Measurements from ENCODE around the gene THRAP3. TPM values are rescaled to one million over a fixed set of nuclear protein-coding genes. Genes with fewer than 3 reads are reported as not detected.

Gene THRAP3
- total and polyA plus RNA-seq, 2 of the 8 experiments (the other 6 are each of a cell fraction or from before 2014, with no cell fraction given): 40.2 to 183 TPM

GRCh38 chr1:36239941-36240637, 15.8 kb downstream of the THRAP3 start:
- Histone ChIP-seq H3K4me3 (ENCODE audit: extremely low read depth in 1 of 4, insufficient read depth in 2 of 4, low read depth in 3 of 4, low read length in 4 of 4) (no peak overlapping the region), H2AK5ac (ENCODE audit: low read depth, low read length) (no peak overlapping the region), H3K18ac (ENCODE audit: extremely low read depth, low read length) (no peak overlapping the region), H3K79me2 (ENCODE audit: control insufficient read depth in 1 of 2, insufficient read depth in 2 of 2, low read length in 2 of 2) (peaks cover 23 to 89% of the 10 kb centered on the region in 2 experiments), H3K56ac (replicated peaks; ENCODE audit: insufficient read length, low read depth, low read length) (no peak overlapping the region), H2BK15ac (ENCODE audit: low read length) (no peak overlapping the region), H4K91ac (replicated peaks; ENCODE audit: insufficient read length, low read length) (no peak overlapping the region), H2BK20ac (ENCODE audit: low read length) (no peak overlapping the region), H2BK12ac (ENCODE audit: low read depth, low read length) (no peak overlapping the region), H4K5ac (ENCODE audit: insufficient read length, low read depth, low read length) (no peak overlapping the region), H3K27ac (ENCODE audit: low read depth, low read length) (no peak overlapping the region), H2BK120ac (replicated peaks; ENCODE audit: low read depth, low read length) (no peak overlapping the region), H3K9ac (replicated peaks in 1 of 4; ENCODE audit: extremely low read depth in 1 of 4, low read depth in 3 of 4, low read length in 3 of 4) (no peak overlapping the region), H3K4me2 (ENCODE audit: insufficient read depth in 1 of 2, low read depth in 2 of 2, low read length in 2 of 2) (no peak overlapping the region), H4K8ac (ENCODE audit: extremely low read depth, insufficient read depth, low read length) (no peak overlapping the region), H3K4me1 (replicated peaks in 1 of 4; ENCODE audit: control insufficient read depth in 3 of 4, insufficient read depth in 4 of 4, low read length in 3 of 4) (no peaks in the 10 kb centered on the region; a peak in 1 of 7 replicates), H3K23me2 (ENCODE audit: low read depth, low read length) (no peaks in the 10 kb centered on the region), H3K79me1 (ENCODE audit: low read depth, low read length) (peaks cover 3% of the 10 kb centered on the region; the same call in 1 of the 2 replicates), H4K20me1 (replicated peaks in 1 of 2; ENCODE audit: control insufficient read depth in 1 of 2, insufficient read depth in 2 of 2, low read length in 2 of 2) (peaks cover 8 to 14% of the 10 kb centered on the region in 2 experiments), H2BK5ac (ENCODE audit: low read depth, low read length) (no peak overlapping the region; the same call in 1 of the 2 replicates), H3K23ac (ENCODE audit: insufficient read length) (no peak overlapping the region), H3K14ac (ENCODE audit: insufficient read length) (no peak overlapping the region), H3K4ac (replicated peaks; ENCODE audit: insufficient read length, low read depth, low read length) (no peak overlapping the region), H3K36me3 (ENCODE audit: control insufficient read depth in 2 of 4, insufficient read depth in 4 of 4, low read length in 3 of 4) (peaks cover 0 to 16% (median 3%) of the 10 kb centered on the region in 4 experiments; a peak in 4 of 8 replicates), H3K27me3 (replicated peaks in 1 of 4; ENCODE audit: control insufficient read depth in 3 of 4, extremely low read depth in 1 of 4, insufficient read depth in 3 of 4, low read length in 3 of 4) (no peaks in the 10 kb centered on the region), H3K9me3 (ENCODE audit: insufficient read depth in 2 of 2, low read depth in 1 of 2, low read length in 1 of 2) (no peaks in the 10 kb centered on the region), H2AFZ (ENCODE audit: low read length) (no peak overlapping the region)
- no peak for FAIRE-seq
- no peak for DNase-seq (ENCODE audit: low read depth in 1 of 2, low spot score in 2 of 2)
- ChIA-PET CTCF (ENCODE audit: partially characterized antibody) (interaction anchor here (0.8 to 3.4 kb wide), 5 partner anchors 8 to 60 kb away, joined by 3 to 16 read pairs (median 3); partner anchors contain the start of gene THRAP3), POLR2A (ENCODE audit: partially characterized antibody) (interaction anchor here (0.8 to 7.6 kb wide), 8 partner anchors 8 to 66 kb away, joined by 3 to 48 read pairs (median 8); partner anchors contain the start of genes SH3D21 and THRAP3)
- WGBS, 2 experiments (ENCODE audit: extremely low coverage in 1 of 2, insufficient coverage in 1 of 2, insufficient read length in 1 of 2, insufficient replicate concordance in 2 of 2, low coverage in 1 of 2, low lambda C conversion rate in 2 of 2, missing lambda C conversion rate in 1 of 2): 81% methylated on average over 4 of the region's 4 CpGs; no CpG with 5 or more reads in 1 of the 2 experiments
- TF ChIP-seq CHD2 (IDR thresholded peaks at IDR 0.05; ENCODE audit: low read length): no peak
- peak; percentile 26; the same call in 1 of the 2 replicates for TF ChIP-seq POLR2AphosphoS5 (IDR thresholded peaks at IDR 0.05; ENCODE audit: low read depth, low read length)
- no peak for TF ChIP-seq MAX (IDR thresholded peaks at IDR 0.05)

Measured in H1 (cell line).